ENCODE data around the gene MPP2.

Gene MPP2

DNA sequence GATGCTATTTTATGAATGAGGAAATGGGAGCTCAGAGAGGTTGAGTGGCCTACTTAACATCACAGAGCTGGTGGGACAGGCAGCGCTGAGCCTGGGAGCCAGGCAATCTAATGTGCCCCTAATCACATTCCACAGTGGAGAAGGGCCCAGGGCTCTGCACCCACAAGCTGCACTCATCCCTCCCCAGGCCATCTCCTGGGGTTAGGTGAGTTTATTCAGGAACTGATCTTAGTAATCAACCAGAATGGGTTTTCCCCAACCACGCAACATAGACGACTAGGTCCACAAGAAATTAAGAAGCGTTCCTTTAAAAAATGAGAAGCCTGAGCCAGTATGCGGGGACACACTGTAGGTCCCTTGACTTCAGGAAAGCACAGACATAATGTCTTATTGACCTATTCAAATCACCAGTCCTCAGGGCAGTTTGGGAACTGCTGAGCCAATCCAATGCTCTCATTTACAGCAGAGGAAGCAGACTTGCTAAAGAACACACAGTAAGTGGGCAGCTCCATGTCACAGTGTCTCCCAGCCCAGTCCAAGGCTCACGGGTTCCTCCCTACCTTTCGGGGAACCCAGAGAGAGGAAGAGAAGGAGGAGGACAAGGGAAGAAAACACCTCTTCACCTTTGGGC is 76.7 kb downstream of the MPP2 start:
- peaks cover 0 to 3% (median 0%) of the 10 kb centered on the region in 5 donors for H3K9me3 ChIP-seq (ENCODE audit: control insufficient read depth in 5 of 5, low read length in 5 of 5)
- no peak overlapping the region for H3K4me3 ChIP-seq (ENCODE audit: low read depth in 1 of 5, low read length in 5 of 5)
- H3K36me3 ChIP-seq (ENCODE audit: control insufficient read depth in 5 of 5, insufficient read depth in 5 of 5, low read length in 5 of 5) = peaks cover 0 to 44% (median 29%) of the 10 kb centered on the region in 5 donors
- no peaks in the 10 kb centered on the region for H3K27me3 ChIP-seq (ENCODE audit: control insufficient read depth in 5 of 5, insufficient read depth in 4 of 5, low read length in 5 of 5)
- H3K27ac ChIP-seq (ENCODE audit: low read depth, low read length) = no peak overlapping the region
- peaks cover 3 to 19% (median 18%) of the 10 kb centered on the region in 5 donors for H3K4me1 ChIP-seq (ENCODE audit: control insufficient read depth in 5 of 5, insufficient read depth in 5 of 5, low read length in 5 of 5)
- no peak overlapping the region for H3K9ac ChIP-seq (ENCODE audit: low read length in 5 of 5)

DNA sequence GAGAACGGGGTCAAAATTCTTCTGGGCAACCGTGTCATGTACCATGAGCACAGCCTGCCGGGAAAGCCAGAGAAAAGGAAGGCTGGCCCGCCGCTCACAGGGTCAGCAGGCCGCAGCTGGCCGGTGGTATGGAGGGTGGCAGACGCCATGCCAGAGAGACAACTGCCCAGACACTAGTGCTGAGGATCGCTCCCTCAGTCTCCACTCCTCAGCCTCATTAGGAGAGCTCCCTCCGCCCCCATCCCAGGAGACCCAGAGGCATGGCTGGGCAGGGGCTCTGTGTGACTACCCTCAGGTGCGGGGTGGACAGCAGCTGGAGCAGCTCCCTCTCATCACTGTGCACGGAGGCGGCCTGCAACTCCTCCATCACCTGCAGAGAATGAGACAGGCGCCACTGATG is 77.6 kb downstream of the MPP2 start:
- Histone ChIP-seq H3K27me3 (ENCODE audit: control insufficient read depth in 5 of 5, insufficient read depth in 4 of 5, low read length in 5 of 5) (no peaks in the 10 kb centered on the region), H3K9ac (ENCODE audit: low read length in 5 of 5) (no peak overlapping the region), H3K9me3 (ENCODE audit: control insufficient read depth in 5 of 5, low read length in 5 of 5) (peaks cover 0 to 3% (median 0%) of the 10 kb centered on the region in 5 donors), H3K4me3 (ENCODE audit: low read depth in 1 of 5, low read length in 5 of 5) (no peak overlapping the region), H3K4me1 (ENCODE audit: control insufficient read depth in 5 of 5, insufficient read depth in 5 of 5, low read length in 5 of 5) (peaks cover 3 to 19% (median 18%) of the 10 kb centered on the region in 5 donors), H3K36me3 (ENCODE audit: control insufficient read depth in 5 of 5, insufficient read depth in 5 of 5, low read length in 5 of 5) (peaks cover 0 to 50% (median 36%) of the 10 kb centered on the region in 5 donors), H3K27ac (ENCODE audit: low read depth, low read length) (no peak overlapping the region)

- H3K36me3 ChIP-seq (ENCODE audit: control insufficient read depth in 5 of 5, insufficient read depth in 5 of 5, low read length in 5 of 5) = peaks cover 0 to 58% (median 40%) of the 10 kb centered on the region in 5 donors
- peaks cover 0 to 21% (median 6%) of the 10 kb centered on the region in 5 donors for H3K4me1 ChIP-seq (ENCODE audit: control insufficient read depth in 5 of 5, insufficient read depth in 5 of 5, low read length in 5 of 5)
- H3K4me3 ChIP-seq (ENCODE audit: low read depth in 1 of 5, low read length in 5 of 5) = no peak overlapping the region
- no peaks in the 10 kb centered on the region for H3K27me3 ChIP-seq (ENCODE audit: control insufficient read depth in 5 of 5, insufficient read depth in 4 of 5, low read length in 5 of 5)
- H3K9me3 ChIP-seq (ENCODE audit: control insufficient read depth in 5 of 5, low read length in 5 of 5) = no peaks in the 10 kb centered on the region
- H3K27ac ChIP-seq (ENCODE audit: low read depth, low read length) = no peak overlapping the region
- H3K9ac ChIP-seq (ENCODE audit: low read length in 5 of 5) = no peak overlapping the region
These were observed 79.7 kb downstream of the MPP2 start for GRCh38 chr17:43827596-43827995.

- Histone ChIP-seq H3K27me3 (ENCODE audit: control insufficient read depth in 5 of 5, insufficient read depth in 4 of 5, low read length in 5 of 5) (no peaks in the 10 kb centered on the region), H3K9me3 (ENCODE audit: control insufficient read depth in 5 of 5, low read length in 5 of 5) (no peaks in the 10 kb centered on the region), H3K9ac (ENCODE audit: low read length in 5 of 5) (no peak overlapping the region), H3K27ac (ENCODE audit: low read depth, low read length) (no peak overlapping the region), H3K4me1 (ENCODE audit: control insufficient read depth in 5 of 5, insufficient read depth in 5 of 5, low read length in 5 of 5) (peaks cover 0 to 12% (median 0%) of the 10 kb centered on the region in 5 donors), H3K4me3 (ENCODE audit: low read depth in 1 of 5, low read length in 5 of 5) (no peak overlapping the region), H3K36me3 (ENCODE audit: control insufficient read depth in 5 of 5, insufficient read depth in 5 of 5, low read length in 5 of 5) (peaks cover 0 to 57% (median 42%) of the 10 kb centered on the region in 5 donors)
These were observed 81.1 kb downstream of the MPP2 start for GRCh38 chr17:43826206-43826605.

DNA sequence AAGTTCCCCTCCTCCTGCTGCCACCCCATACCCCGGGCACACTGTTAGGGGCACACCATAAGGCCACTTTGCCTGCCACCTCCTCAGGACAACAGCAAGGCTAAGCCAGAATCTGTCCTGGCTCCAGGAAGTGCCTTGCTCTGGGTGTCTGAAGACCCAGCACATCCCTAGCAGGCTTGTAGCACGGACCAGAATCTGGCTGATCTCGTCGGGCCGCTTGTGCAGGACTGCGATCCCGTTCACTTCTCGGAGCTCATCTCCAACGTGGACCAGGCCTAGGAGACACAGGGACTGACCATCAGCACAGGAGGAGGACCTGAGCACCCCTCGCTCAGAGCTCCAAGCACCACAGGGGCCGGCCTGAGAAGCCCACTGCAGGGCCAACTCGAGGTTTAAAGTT is 81.8 kb downstream of the MPP2 start:
- H3K9me3 ChIP-seq (ENCODE audit: control insufficient read depth in 5 of 5, low read length in 5 of 5) = no peaks in the 10 kb centered on the region
- H3K4me1 ChIP-seq (ENCODE audit: control insufficient read depth in 5 of 5, insufficient read depth in 5 of 5, low read length in 5 of 5) = peaks cover 0 to 12% (median 0%) of the 10 kb centered on the region in 5 donors
- H3K9ac ChIP-seq (ENCODE audit: low read length in 5 of 5) = no peak overlapping the region
- H3K36me3 ChIP-seq (ENCODE audit: control insufficient read depth in 5 of 5, insufficient read depth in 5 of 5, low read length in 5 of 5) = peaks cover 0 to 59% (median 39%) of the 10 kb centered on the region in 5 donors
- H3K27me3 ChIP-seq (ENCODE audit: control insufficient read depth in 5 of 5, insufficient read depth in 4 of 5, low read length in 5 of 5) = no peaks in the 10 kb centered on the region
- H3K27ac ChIP-seq (ENCODE audit: low read depth, low read length) = no peak overlapping the region
- H3K4me3 ChIP-seq (ENCODE audit: low read depth in 1 of 5, low read length in 5 of 5) = no peak overlapping the region

Measured in subcutaneous abdominal adipose tissue (tissue), 5 donors.